HG03139 (cell line): ENCODE results near the gene RBPJ.
"Not testable (repeated sequence)": the region's sequence is repeated elsewhere in the genome, so short reads cannot be mapped to it uniquely, and the experiment has no call there.

Experiments used
- ATAC-seq: cut with Tn5 transposase; IDR thresholded peaks from one replicate; pipeline ENCODE4 v1.9.1; 2021; ENCODE audit not compliant: unreplicated experiment

RBPJ gene

DNA sequence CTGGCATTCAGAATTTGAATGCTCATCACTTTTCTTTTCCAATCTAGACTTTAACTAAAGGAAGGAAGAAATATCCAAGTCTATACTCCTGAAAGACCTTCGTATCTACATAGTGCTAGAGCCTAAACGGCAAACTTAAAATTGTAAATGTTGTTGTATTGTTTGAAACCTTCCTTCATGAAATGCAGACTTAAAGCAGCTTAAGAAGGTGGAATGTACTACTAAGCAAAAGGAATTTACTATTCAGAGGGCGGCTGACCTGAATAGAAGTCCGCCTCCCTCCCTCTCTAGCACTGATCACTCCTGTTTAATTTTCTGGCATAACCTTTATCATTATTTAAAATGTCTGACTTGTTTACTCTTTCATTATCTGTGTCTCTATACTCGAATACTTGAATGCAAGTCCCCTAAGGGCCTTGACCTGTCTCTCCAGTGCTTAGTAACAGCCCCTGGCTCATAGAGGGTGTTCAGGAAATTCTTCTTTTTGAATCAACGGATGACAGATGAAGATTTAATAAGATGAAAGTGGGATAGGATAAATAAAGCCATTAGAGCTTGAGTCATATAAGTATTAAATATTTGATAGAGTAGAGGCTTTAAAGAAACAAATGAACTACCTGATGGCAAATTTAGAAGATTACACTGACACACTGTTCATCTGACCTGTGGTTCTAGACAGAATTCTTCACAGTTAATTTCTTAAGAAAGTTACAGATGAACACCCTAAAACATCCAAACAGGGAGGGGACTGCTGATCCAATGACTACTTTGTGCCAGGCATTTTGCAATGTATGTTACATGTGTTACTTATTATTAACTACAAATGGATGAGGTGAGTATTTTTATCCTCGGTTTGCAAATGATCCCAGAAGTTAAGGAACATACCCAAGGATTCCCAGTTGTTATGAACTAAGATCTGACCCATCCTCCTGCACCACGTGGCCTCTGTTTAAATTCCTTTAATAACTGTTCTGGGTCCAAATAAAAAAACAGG lies 20.2 kb upstream of the RBPJ start:
- no peak for ATAC-seq

GRCh38 chr4:26302031-26302899 lies 18.5 kb upstream of the RBPJ start:
- ATAC-seq: no peak

- ATAC-seq: no peak
Measured at GRCh38 chr4:26303008-26303407, 17.8 kb upstream of the RBPJ start.

DNA sequence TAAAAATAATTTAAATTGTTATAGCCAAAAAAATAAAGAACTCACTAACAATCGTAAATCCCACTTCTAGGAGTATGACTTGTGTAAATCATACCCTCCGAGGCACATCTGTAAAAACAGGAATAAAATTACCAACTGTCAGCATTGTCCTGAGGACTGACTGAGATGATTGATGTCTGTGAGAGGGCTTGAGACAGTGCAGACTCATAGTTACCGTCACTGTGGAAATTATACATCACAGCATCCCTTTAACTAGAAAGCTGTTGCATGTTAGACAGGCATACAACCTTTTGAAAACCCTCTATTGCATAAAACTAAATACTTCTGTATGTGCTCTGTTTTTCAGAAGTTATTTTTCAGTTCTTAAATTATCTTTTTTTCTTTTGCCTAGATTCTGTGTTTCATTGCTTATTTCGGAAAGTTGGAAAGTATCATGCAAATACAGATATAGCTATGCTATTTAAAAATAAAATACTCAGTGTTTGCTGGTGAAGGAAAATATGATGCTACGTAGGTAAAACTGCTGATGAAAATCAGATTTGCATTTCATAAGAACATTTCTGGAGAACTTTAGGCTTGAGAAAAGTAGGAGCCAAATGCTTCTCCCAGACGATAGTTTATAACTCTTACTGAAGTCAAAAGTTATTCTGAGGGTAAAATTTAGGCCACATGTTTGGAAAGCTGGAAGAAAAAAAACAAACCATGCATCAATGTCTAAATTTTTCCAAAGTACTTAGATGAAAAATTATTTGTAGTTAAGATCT lies 13.6 kb upstream of the RBPJ start:
- no peak for ATAC-seq

GRCh38 chr4:26308568-26308967 lies 12.2 kb upstream of the RBPJ start:
- no peak for ATAC-seq

DNA sequence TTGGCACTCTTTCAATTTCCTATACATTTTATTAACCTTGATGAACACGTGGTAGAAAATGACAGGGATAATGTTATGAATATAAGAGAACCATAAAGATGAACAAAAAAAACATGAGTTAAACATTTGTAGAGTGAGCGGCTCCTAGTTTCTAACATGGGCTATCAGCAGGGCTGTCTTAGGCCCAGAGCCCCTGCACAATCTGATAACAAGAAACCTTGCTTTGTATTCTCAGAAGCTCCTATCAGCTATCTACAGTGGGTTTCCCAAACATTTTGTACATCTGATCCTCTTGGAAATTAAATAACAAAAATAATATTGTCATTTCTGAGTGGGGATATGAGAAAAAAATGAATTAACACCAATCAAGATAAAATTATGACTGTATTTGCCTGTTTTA lies 10.6 kb upstream of the RBPJ start:
- no peak for ATAC-seq

DNA sequence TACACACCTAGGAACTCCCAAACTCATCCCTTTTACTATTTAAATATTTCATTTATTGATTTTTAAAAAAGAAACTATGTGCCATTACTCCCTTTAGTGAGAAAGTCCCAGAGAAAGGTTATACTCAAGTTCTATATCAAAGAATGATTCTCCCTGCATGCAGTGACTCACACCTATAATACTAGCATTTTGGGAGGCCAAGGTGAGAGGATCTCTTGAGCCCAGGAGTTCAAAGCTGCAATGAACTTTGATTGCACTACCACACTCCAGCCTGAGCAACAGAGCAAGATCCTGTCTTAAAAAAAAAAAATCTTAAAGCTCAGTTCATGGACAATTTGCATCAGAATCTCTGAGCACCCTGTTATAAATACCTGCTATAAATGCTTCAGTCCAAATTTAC lies 9.2 kb upstream of the RBPJ start:
- ATAC-seq: no peak

DNA sequence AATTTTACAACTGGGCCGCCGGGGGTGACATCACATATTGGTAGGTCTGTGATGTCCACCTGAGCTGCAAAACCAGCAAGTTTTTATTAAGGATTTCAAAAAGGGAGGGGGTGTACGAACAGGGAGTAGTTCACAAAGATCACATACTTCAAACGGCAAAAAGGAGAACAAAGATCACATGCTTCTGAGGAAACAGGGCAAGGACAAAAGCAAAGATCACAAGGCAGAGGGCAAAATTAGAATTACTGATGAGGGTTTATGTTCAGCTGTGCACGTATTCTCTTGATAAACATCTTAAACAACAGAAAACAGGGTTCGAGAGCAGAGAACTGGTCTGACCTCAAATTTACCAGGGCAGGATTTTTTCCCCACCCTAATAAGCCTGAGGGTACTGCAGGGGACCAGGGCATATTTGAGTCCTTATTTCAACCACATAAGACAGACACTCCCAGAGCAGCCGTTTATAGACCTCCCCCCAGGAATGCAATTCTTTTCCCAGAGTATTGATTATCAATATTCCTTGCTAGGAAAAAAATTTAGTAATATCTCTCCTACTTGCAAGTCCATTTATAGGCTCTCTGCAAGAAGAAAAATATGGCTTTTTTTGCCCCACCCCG lies 5.4 kb upstream of the RBPJ start:
- ATAC-seq: not testable (repeated sequence)

DNA sequence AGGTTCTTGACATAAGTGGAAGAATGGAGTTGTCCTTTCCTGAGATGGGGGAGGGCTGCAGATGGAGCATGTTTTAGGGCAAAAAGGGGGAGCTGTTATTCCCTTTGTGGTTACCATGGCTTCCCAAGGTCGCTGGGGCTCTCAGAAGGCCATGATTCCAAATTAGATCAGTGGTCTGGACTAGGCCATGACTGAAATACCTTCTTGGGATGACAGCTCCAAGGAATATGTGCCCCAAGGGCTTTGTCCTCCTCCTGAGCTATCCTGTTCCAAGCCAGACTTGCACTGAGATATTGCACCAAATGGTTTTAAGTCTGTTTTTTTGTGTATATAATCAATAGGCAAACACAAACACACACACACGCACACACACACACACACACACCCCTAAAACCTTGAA lies 3.0 kb upstream of the RBPJ start:
- ATAC-seq: no peak

GRCh38 chr4:26319467-26319948 lies 1.3 kb upstream of the RBPJ start:
- peak; percentile 68 for ATAC-seq

- peak; percentile 24 for ATAC-seq
Measured at GRCh38 chr4:26319949-26320537, 771 bp upstream of the RBPJ start.

DNA sequence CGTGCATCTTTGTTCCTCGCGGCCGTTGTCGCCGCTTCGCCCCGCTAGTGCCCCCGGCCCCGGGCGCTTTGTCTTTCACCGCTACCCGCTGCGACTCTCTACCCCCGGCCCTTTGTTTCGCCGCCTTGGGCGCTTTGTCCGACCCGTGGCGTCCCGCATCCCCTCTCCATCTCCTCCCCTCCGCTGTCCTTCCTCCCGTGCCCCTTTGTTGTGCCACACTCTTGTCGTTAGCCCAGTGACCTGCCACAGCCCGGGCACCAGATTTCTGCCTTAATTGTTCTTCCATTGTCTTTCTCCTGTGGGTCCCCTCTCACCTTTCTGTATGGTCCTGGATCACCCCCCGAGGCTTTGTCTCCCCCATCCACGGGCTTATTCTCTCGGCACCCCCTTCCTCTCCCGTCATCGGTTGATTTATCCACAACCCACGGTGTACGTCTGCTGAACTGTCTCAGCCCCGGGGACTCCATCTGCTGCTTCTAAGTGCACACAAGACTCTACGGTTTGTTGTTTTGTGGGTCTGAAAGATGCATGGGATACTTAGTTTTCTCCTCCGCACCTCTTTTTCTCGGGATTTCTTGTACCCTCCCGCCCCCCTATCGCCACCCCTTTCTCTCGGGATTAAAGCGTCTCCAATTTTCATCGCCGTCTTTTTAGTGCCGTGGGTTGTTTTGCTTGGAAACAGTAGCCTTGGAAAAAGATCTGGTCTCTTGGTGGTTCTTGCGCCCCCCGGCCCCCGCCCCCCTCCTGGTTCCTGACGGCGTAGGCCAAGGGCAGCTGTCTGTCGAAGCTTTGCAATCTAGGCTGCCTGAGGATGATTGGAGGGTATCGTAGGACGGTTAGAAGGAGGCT lies 783 bp downstream of the RBPJ start:
- no peak for ATAC-seq

- no peak for ATAC-seq
Measured at GRCh38 chr4:26322346-26322745, 1.5 kb downstream of the RBPJ start.

- no peak for ATAC-seq
Measured at GRCh38 chr4:26323821-26324220, 3.0 kb downstream of the RBPJ start.

GRCh38 chr4:26325191-26325590 lies 4.4 kb downstream of the RBPJ start:
- ATAC-seq: no peak

DNA sequence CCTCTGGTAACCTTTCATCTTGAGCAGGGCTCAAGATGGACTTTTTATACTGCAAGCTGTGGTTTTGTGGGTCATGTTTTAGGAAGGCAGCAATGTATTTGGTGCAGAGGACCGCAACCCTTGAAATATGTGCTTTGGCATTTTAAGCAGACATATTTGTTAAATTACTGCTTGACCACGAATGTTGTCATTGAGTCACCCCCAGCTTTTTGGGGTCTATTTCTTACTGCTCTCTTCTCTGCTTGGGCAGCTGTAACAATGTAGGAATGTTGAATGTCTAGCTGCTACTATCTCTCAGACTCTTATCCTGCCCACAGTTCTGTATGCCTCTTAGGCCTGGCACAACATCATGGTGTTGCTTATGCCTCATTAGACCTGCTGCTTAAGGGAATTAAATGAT lies 6.0 kb downstream of the RBPJ start:
- no peak for ATAC-seq

DNA sequence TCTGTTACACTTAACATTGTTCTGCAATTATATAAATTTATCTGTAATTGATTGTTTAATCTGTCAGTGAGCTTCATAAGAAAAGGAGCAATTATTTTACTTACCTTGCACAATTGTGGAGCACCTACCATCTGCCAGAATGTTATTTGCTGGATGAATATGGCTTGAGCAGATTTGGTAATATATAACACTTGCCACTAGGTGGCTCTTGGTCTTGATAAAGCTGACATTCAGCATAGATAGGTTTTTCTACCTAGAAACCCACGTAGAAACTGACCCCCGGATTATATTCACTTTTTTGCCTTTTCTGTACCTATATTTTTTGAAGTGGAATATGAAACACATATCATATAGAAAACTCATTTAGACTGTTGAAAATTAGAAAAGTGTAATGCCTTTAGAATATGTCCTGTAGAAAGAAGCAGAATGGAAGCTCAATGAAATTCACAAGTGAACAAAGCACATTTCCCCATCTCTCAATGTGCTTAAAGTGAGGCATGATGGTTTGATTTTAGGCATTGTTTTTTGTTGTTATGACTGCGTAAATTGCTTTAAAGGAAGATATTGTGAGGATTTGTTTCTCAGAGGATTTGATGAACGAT lies 9.5 kb downstream of the RBPJ start:
- ATAC-seq: peak; percentile 82

GRCh38 chr4:26330946-26331345 lies 10.1 kb downstream of the RBPJ start:
- ATAC-seq: no peak
